Muscle of back (tissue), 11 donors: ENCODE results near the gene MRO. TPM values are rescaled to one million over a fixed set of nuclear protein-coding genes. Genes with fewer than 3 reads are reported as not detected.
A peak's percentile ranks its signal among the peaks of the same experiment; 100 is the strongest.
"Not testable (repeated sequence)": the region's sequence is repeated elsewhere in the genome, so short reads cannot be mapped to it uniquely, and the experiment has no call there.

ENCODE experiments used
- DNase-seq, 3 donors: peaks; one replicate each; pipeline versions ENCODE4 v3.0.0 to v3.0.0-alpha.2; 2013
- polyA plus RNA-seq, 10 donors: library from polyadenylated mRNA; unstranded; fragments of 120-200 nt; gene quantifications; one replicate each; pipeline ENCODE4 v1.2.1, GENCODE V29; 2013; ENCODE audit not compliant: insufficient read length in 10 of 10

Gene MRO
- polyA plus RNA-seq, 10 donors, result 0.22 to 0.91 (median 0.51) TPM

GRCh38 chr18:50792885-50793284 is 26.9 kb downstream of the MRO start:
- no peak for DNase-seq

- no peak for DNase-seq
These were observed 28.0 kb downstream of the MRO start for GRCh38 chr18:50791599-50792438.

GRCh38 chr18:50790948-50791347 is 28.9 kb downstream of the MRO start:
- DNase-seq, result no peak

GRCh38 chr18:50790241-50790640 is 29.6 kb downstream of the MRO start:
- DNase-seq, result peak in 1 of 3 donors; percentile 20

GRCh38 chr18:50788284-50788683 is 31.5 kb downstream of the MRO start:
- no peak for DNase-seq

GRCh38 chr18:50786864-50787263 is 33.0 kb downstream of the MRO start:
- DNase-seq, result no peak

GRCh38 chr18:50783553-50783952 is 36.3 kb downstream of the MRO start:
- DNase-seq, result no peak

- not testable (repeated sequence) for DNase-seq
These were observed 40.8 kb downstream of the MRO start for GRCh38 chr18:50779021-50779420.

- DNase-seq, result no peak
These were observed 43.4 kb downstream of the MRO start for GRCh38 chr18:50776383-50776782.

GRCh38 chr18:50775726-50776125 is 44.1 kb downstream of the MRO start:
- no peak for DNase-seq

GRCh38 chr18:50775207-50775606 is 44.6 kb downstream of the MRO start:
- no peak for DNase-seq

GRCh38 chr18:50769463-50769862 is 50.4 kb downstream of the MRO start:
- DNase-seq, result no peak

GRCh38 chr18:50757358-50757757 is 62.5 kb downstream of the MRO start:
- DNase-seq, result no peak

GRCh38 chr18:50754297-50754696 is 65.5 kb downstream of the MRO start:
- DNase-seq, result no peak

GRCh38 chr18:50753311-50753710 is 66.5 kb downstream of the MRO start:
- DNase-seq, result no peak

- DNase-seq, result no peak
These were observed 67.9 kb downstream of the MRO start for GRCh38 chr18:50751947-50752346.

- no peak for DNase-seq
These were observed 68.3 kb downstream of the MRO start for GRCh38 chr18:50751490-50751889.

- DNase-seq, result no peak
These were observed 69.3 kb downstream of the MRO start for GRCh38 chr18:50750546-50750945.

- DNase-seq, result no peak
These were observed 69.9 kb downstream of the MRO start for GRCh38 chr18:50749945-50750344.

GRCh38 chr18:50749421-50749820 is 70.4 kb downstream of the MRO start:
- DNase-seq, result no peak

- DNase-seq, result no peak
These were observed 71.3 kb downstream of the MRO start for GRCh38 chr18:50748243-50749229.

GRCh38 chr18:50747849-50748242 is 72.0 kb downstream of the MRO start:
- DNase-seq, result no peak

- DNase-seq, result no peak
These were observed 73.9 kb downstream of the MRO start for GRCh38 chr18:50745945-50746344.
